HCT116 (cell line): ENCODE data around the gene IPO13. TPM values are rescaled to one million over a fixed set of nuclear protein-coding genes. Genes with fewer than 3 reads are reported as not detected.
A peak's percentile ranks its signal among the peaks of the same experiment; 100 is the strongest.

Source experiments
- ATAC-seq: fragments of 200-7000 bp; cut with Tn5 transposase; 2 replicates; pipeline ENCODE4 v1.9.1; 2020; ENCODE audit warnings: mild to moderate bottlenecking, moderate library complexity
- BruUV-seq: library from RNA; stranded (reverse); fragments of 400-500 nt; replicated peaks from 2 replicates; lab custom pipeline; 2021; lab: Mats Ljungman, UMichigan
- CTCF ChIA-PET: fragments of 300-600 bp; sonication (Branson Sonifier 250); formaldehyde crosslinking; loops from one replicate; lab custom pipeline; 2021; ENCODE audit warnings: antibody characterized with exemption; lab: Charles Lee
- POLR2A ChIA-PET: fragments of 300-600, 350-600 bp; sonication (Branson Sonifier 250); formaldehyde crosslinking; loops from one replicate; lab custom pipeline; 2021; ENCODE audit warnings: antibody characterized with exemption; lab: Charles Lee
- RAD21 ChIA-PET, 2 experiments: fragments of 300-600 bp; sonication (Branson Sonifier 250); formaldehyde crosslinking; loops; one replicate each; lab custom pipeline; 2023; ENCODE audit warnings: low total read pairs in 2 of 2; ENCODE audit not compliant: uncharacterized antibody in 2 of 2, unreplicated experiment in 2 of 2, low non-redundant PET in 1 of 2; lab: Charles Lee
- DNase-seq: peaks from one replicate; pipeline ENCODE4 v3.0.0-alpha.2; 2010; ENCODE audit warnings: low read depth, low spot score
- H2AFZ ChIP-seq: fragments of 200-600 bp; shearing (Covaris generic), sonication (generic); 2 replicates; pipeline ENCODE4 v1.6.1; 2017; ENCODE audit warnings: low read depth, mixed run types, mixed read lengths, antibody characterized with exemption, low read length; ENCODE audit not compliant: poor library complexity, severe bottlenecking
- H3K27ac ChIP-seq: 2 replicates; pipeline ENCODE4 v1.5.1; 2012; ENCODE audit warnings: low read depth, low read length
- H3K27me3 ChIP-seq: fragments of 200-600 bp; sonication (generic); 2 replicates; pipeline ENCODE4 v1.6.1; 2016; ENCODE audit warnings: mixed run types, low read length, mixed read lengths; ENCODE audit not compliant: insufficient read depth
- H3K36me3 ChIP-seq, 2 experiments: fragments of 200-500 bp in 1 of 2; fragments of 200-600 bp in 1 of 2; sonication (Bioruptor generic) in 1 of 2; sonication (generic) in 1 of 2; 2 replicates each; pipeline versions ENCODE4 v1.5.1 to v1.6.1; 2014 to 2016; ENCODE audit warnings: low read length in 2 of 2, inconsistent platforms in 1 of 2, mixed read lengths in 1 of 2, mixed run types in 1 of 2; ENCODE audit not compliant: insufficient read depth in 2 of 2, control insufficient read depth in 1 of 2
- H3K4me1 ChIP-seq, 2 experiments: fragments of 200-600 bp in 1 of 2; sonication (generic) in 1 of 2; 2 replicates each; pipeline versions ENCODE4 v1.5.1 to v1.6.1; 2012 to 2017; ENCODE audit warnings: low read length in 2 of 2, inconsistent platforms in 1 of 2, mild to moderate bottlenecking in 1 of 2, mixed read lengths in 1 of 2, mixed run types in 1 of 2, moderate library complexity in 1 of 2; ENCODE audit not compliant: insufficient read depth in 2 of 2, control insufficient read depth in 1 of 2
- H3K4me2 ChIP-seq: fragments of 200-600 bp; sonication (generic); 2 replicates; pipeline ENCODE4 v1.6.1; 2017; ENCODE audit warnings: mixed run types, low read length, mixed read lengths
- H3K4me3 ChIP-seq, 2 experiments: fragments of 200-600 bp in 1 of 2; sonication (generic) in 1 of 2; replicated peaks in 1 of 2; 2 replicates each; pipeline ENCODE4 v1.5.1; 2011 to 2016; ENCODE audit warnings: low read length in 2 of 2, control low read depth in 1 of 2, low read depth in 1 of 2, mild to moderate bottlenecking in 1 of 2, mixed read lengths in 1 of 2, mixed run types in 1 of 2
- H3K79me2 ChIP-seq: fragments of 200-600 bp; sonication (generic); 2 replicates; pipeline ENCODE4 v1.6.1; 2017; ENCODE audit warnings: mild to moderate bottlenecking, mixed run types, low read length, moderate library complexity, mixed read lengths; ENCODE audit not compliant: insufficient read depth
- H3K9ac ChIP-seq: fragments of 200-600 bp; sonication (generic); 2 replicates; pipeline ENCODE4 v1.6.1; 2016; ENCODE audit warnings: low read length, mixed read lengths
- H3K9me2 ChIP-seq: fragments of 200-600 bp; sonication (generic), shearing (Covaris generic); 2 replicates; pipeline ENCODE4 v1.6.1; 2017; ENCODE audit warnings: mixed run types, mild to moderate bottlenecking, moderate library complexity; ENCODE audit not compliant: insufficient read depth
- H3K9me3 ChIP-seq, 2 experiments: fragments of 200-500 bp in 1 of 2; fragments of 200-600 bp in 1 of 2; sonication (Bioruptor generic) in 1 of 2; sonication (generic) in 1 of 2; 2 replicates each; pipeline ENCODE4 v1.6.1; 2014 to 2017; ENCODE audit warnings: low read length in 2 of 2, mixed read lengths in 2 of 2, inconsistent platforms in 1 of 2, low read depth in 1 of 2, mild to moderate bottlenecking in 1 of 2, mixed run types in 1 of 2, moderate library complexity in 1 of 2; ENCODE audit not compliant: control insufficient read depth in 1 of 2, insufficient read depth in 1 of 2
- H4K20me1 ChIP-seq: fragments of 200-600 bp; sonication (generic), shearing (Covaris generic); 2 replicates; pipeline ENCODE4 v1.6.1; 2017; ENCODE audit warnings: mixed run types, mild to moderate bottlenecking, moderate library complexity; ENCODE audit not compliant: insufficient read depth
- ATF3 ChIP-seq: IDR thresholded peaks from 2 replicates; pipeline ENCODE4 v1.6.1; 2012
- CEBPB ChIP-seq: IDR thresholded peaks from 2 replicates; pipeline ENCODE4 v1.6.1; 2012; ENCODE audit warnings: low read depth
- CTCF ChIP-seq, 3 experiments: fragments of 200-600 bp in 1 of 3; sonication (generic) in 1 of 3; IDR thresholded peaks in 2 of 3; conservative IDR thresholded peaks in 1 of 3; 2 replicates each; pipeline ENCODE4 v1.5.1; 2012 to 2017; ENCODE audit warnings: low read depth in 2 of 3, low read length in 2 of 3, antibody characterized with exemption in 1 of 3, borderline replicate concordance in 1 of 3, control low read depth in 1 of 3, mild to moderate bottlenecking in 1 of 3, mixed read lengths in 1 of 3, mixed run types in 1 of 3, moderate library complexity in 1 of 3; ENCODE audit not compliant: insufficient read depth in 1 of 3
- EGR1 ChIP-seq: IDR thresholded peaks from 2 replicates; pipeline ENCODE4 v1.6.1; 2012; ENCODE audit warnings: low read depth
- EZH2 ChIP-seq: fragments of 200-600 bp; sonication (generic); IDR thresholded peaks from 2 replicates; pipeline ENCODE4 v1.6.1; 2017; ENCODE audit warnings: antibody characterized with exemption, mixed run types
- EZH2phosphoT487 ChIP-seq: fragments of 200-600 bp; IDR thresholded peaks from 2 replicates; pipeline ENCODE4 v1.6.1; 2018; ENCODE audit warnings: antibody characterized with exemption, borderline replicate concordance
- FOSL1 ChIP-seq: IDR thresholded peaks from 2 replicates; pipeline ENCODE4 v1.6.1; 2012; ENCODE audit warnings: low read depth
- JUND ChIP-seq: IDR thresholded peaks from 2 replicates; pipeline ENCODE4 v1.6.1; 2012
- RAD21 ChIP-seq: IDR thresholded peaks from 2 replicates; pipeline ENCODE4 v1.6.1; 2012; ENCODE audit warnings: low read depth, mild to moderate bottlenecking
- SIN3A ChIP-seq: IDR thresholded peaks from 2 replicates; pipeline ENCODE4 v1.6.1; 2012; ENCODE audit warnings: low read depth
- SRF ChIP-seq: IDR thresholded peaks from 2 replicates; pipeline ENCODE4 v1.6.1; 2012; ENCODE audit warnings: low read depth
- YY1 ChIP-seq: IDR thresholded peaks from 2 replicates; pipeline ENCODE4 v1.6.1; 2011; ENCODE audit warnings: low read length, low read depth, moderate library complexity, mild to moderate bottlenecking; ENCODE audit not compliant: insufficient replicate concordance; ENCODE audit errors: extremely low read depth
- ZNF274 ChIP-seq: fragments of 200-500 bp; sonication (Bioruptor generic); IDR thresholded peaks from 2 replicates; pipeline ENCODE4 v1.6.1; 2014; ENCODE audit warnings: mild to moderate bottlenecking, low read depth, low read length, inconsistent platforms
- intact Hi-C: fragments of 100-400 bp; cut with micrococcal nuclease; formaldehyde crosslinking; loops from 2 replicates; pipeline ENCODE4 v1.10.0; 2022
- total RNA-seq: library from RNA; stranded (reverse); gene quantifications from one replicate; pipeline ENCODE4 v1.2.1, GENCODE V29; 2021; ENCODE audit not compliant: unreplicated experiment
- TF ChIP-seq, protein P1 (sequence below): IDR thresholded peaks from 2 replicates; pipeline ENCODE4 v1.6.1; 2011; ENCODE audit warnings: mild to moderate bottlenecking, low read length, moderate library complexity; ENCODE audit not compliant: insufficient replicate concordance; ENCODE audit errors: extremely low read depth
- TF ChIP-seq, protein P2 (sequence below): IDR thresholded peaks from 2 replicates; pipeline ENCODE4 v1.6.1; 2012

Gene IPO13
- total RNA-seq, 1 experiment from 2014 or later = 18.7 TPM

DNA sequence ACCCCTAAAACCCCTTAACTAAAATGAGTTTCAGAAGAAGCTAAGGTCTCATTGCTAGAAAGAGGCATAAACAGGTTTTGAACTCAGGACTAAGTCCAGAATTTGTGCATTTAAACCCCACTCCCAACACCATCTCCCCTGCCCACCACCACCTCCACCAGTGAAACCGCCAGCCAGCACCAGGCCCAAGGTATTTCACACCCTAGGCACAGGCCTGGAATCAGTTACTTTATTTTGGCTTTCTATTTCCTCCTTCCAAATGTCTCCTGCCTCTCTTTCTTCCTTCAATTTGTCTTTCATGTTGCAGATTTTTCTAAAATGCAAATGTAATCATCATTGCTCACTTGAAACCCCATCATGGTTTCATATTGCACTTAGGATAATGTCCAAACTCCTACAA is 1.9 kb upstream of the IPO13 start:
- BruUV-seq = no TSS peak
- RAD21 ChIA-PET = interaction anchor here (1.9 to 2.0 kb wide), 2 partner anchors 10 to 181 kb away, joined by 4 to 10 read pairs; partner anchors contain the start of gene ARTN (in 1 of the 2)

More for the DNA sequence above, 1.9 kb upstream of the IPO13 start:
- TF ChIP-seq JUND = no peak
- TF ChIP-seq ATF3 = no peak
- no peak for TF ChIP-seq EGR1
- no peak for TF ChIP-seq YY1
- TF ChIP-seq, protein P1, sequence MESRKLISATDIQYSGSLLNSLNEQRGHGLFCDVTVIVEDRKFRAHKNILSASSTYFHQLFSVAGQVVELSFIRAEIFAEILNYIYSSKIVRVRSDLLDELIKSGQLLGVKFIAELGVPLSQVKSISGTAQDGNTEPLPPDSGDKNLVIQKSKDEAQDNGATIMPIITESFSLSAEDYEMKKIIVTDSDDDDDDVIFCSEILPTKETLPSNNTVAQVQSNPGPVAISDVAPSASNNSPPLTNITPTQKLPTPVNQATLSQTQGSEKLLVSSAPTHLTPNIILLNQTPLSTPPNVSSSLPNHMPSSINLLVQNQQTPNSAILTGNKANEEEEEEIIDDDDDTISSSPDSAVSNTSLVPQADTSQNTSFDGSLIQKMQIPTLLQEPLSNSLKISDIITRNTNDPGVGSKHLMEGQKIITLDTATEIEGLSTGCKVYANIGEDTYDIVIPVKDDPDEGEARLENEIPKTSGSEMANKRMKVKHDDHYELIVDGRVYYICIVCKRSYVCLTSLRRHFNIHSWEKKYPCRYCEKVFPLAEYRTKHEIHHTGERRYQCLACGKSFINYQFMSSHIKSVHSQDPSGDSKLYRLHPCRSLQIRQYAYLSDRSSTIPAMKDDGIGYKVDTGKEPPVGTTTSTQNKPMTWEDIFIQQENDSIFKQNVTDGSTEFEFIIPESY = no peak
- TF ChIP-seq SIN3A = no peak
- no peak for TF ChIP-seq RAD21
- no peak for TF ChIP-seq CEBPB
- no peak for TF ChIP-seq CTCF (IDR thresholded peaks at IDR 0.05 in 2 of 3, conservative IDR thresholded peaks at IDR 0.05 in 1 of 3; ENCODE audit: borderline replicate concordance in 1 of 3, insufficient read depth in 1 of 3, low read depth in 2 of 3, low read length in 2 of 3)
- no peak for TF ChIP-seq FOSL1
- TF ChIP-seq, protein P2, sequence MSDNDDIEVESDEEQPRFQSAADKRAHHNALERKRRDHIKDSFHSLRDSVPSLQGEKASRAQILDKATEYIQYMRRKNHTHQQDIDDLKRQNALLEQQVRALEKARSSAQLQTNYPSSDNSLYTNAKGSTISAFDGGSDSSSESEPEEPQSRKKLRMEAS = no peak
- no peak for TF ChIP-seq ZNF274
- TF ChIP-seq EZH2phosphoT487 = no peak
- TF ChIP-seq EZH2 = no peak
- no peak for TF ChIP-seq SRF
- Histone ChIP-seq H3K4me2 (peak overlapping the region; percentile 23; the same call in 1 of the 2 replicates), H3K36me3 (0 out of 4 replicates have a peak, but pooled peaks cover 0 to under 1% of the 10 kb centered on the region in 2 experiments), H3K4me1 (peaks cover 10 to 27% of the 10 kb centered on the region in 2 experiments; a peak in 3 of 4 replicates), H3K9me2 (no peaks in the 10 kb centered on the region), H3K9me3 (no peaks in the 10 kb centered on the region), H3K4me3 (no peak overlapping the region), H3K79me2 (peaks cover 11% of the 10 kb centered on the region), H3K27me3 (no peaks in the 10 kb centered on the region), H3K27ac (no peak overlapping the region), H3K9ac (no peak overlapping the region), H2AFZ (no peak overlapping the region), H4K20me1 (no peaks in the 10 kb centered on the region)
- DNase-seq (no peak), ATAC-seq (no peak)
- CTCF ChIA-PET = interaction anchor here (3.3 to 9.8 kb wide), 2 partner anchors 12 to 181 kb away, joined by 24 to 130 read pairs; partner anchors contain the start of gene ARTN
- intact Hi-C loops = no loop called here
- POLR2A ChIA-PET = no interaction called here
